LHCN-M2 (cell line): ENCODE measurements around the gene C11orf52. TPM values are rescaled to one million over a fixed set of nuclear protein-coding genes. Genes with fewer than 3 reads are reported as not detected.
A peak's percentile ranks its signal among the peaks of the same experiment; 100 is the strongest.
"Not testable (repeated sequence)": the region's sequence is repeated elsewhere in the genome, so short reads cannot be mapped to it uniquely, and the experiment has no call there.

Experiments
- DNase-seq: peaks from one replicate; pipeline ENCODE4 v3.0.0-alpha.2; 2012; ENCODE audit warnings: low read depth
- total RNA-seq: library from RNA; depleted of rRNA; stranded (reverse); fragments of >200 nt; gene quantifications from 2 replicates; pipeline ENCODE4 v1.2.3, GENCODE V29; 2014

The C11orf52 gene
- total RNA-seq, 1 experiment from 2014 or later: 2.1 TPM

GRCh38 chr11:111912535-111912934 is 6.2 kb upstream of the C11orf52 start, which contains the start of gene HSPB2:
TSS of gene HSPB2 (plus strand) at chr11:111912734. CDS start at chr11:111912830, 96 bp downstream.
- DNase-seq: no peak

GRCh38 chr11:111913031-111913861 is 5.5 kb upstream of the C11orf52 start:
- DNase-seq: peak; percentile 34

GRCh38 chr11:111913997-111914396 is 4.7 kb upstream of the C11orf52 start:
- DNase-seq: peak; percentile 78

- DNase-seq: no peak
Observed at GRCh38 chr11:111916768-111917167, 1.9 kb upstream of the C11orf52 start.

- DNase-seq: no peak
Observed at GRCh38 chr11:111917312-111917711, 1.4 kb upstream of the C11orf52 start.

- DNase-seq: no peak
Observed at GRCh38 chr11:111917788-111918187, 925 bp upstream of the C11orf52 start.

- DNase-seq: no peak
Observed at GRCh38 chr11:111920908-111921307, 2.2 kb downstream of the C11orf52 start.

- DNase-seq: no peak
Observed at GRCh38 chr11:111921541-111922230, 3.0 kb downstream of the C11orf52 start.

- DNase-seq: peak; percentile 82
Observed at GRCh38 chr11:111922803-111923202, 4.1 kb downstream of the C11orf52 start.

- DNase-seq: no peak
Observed at GRCh38 chr11:111923351-111923788, 4.7 kb downstream of the C11orf52 start.

- DNase-seq: no peak
Observed at GRCh38 chr11:111923951-111924350, 5.2 kb downstream of the C11orf52 start.

GRCh38 chr11:111925953-111926352 is 7.2 kb downstream of the C11orf52 start:
- no peak for DNase-seq

- DNase-seq: peak; percentile 94
Observed at GRCh38 chr11:111926505-111927391, 8.0 kb downstream of the C11orf52 start.

- DNase-seq: no peak
Observed at GRCh38 chr11:111930472-111930871, 11.8 kb downstream of the C11orf52 start.

- no peak for DNase-seq
Observed at GRCh38 chr11:111932611-111932950, 13.9 kb downstream of the C11orf52 start.

- DNase-seq: not testable (repeated sequence)
Observed at GRCh38 chr11:111933176-111933575, 14.5 kb downstream of the C11orf52 start.

- DNase-seq: no peak
Observed at GRCh38 chr11:111933872-111934271, 15.2 kb downstream of the C11orf52 start.

GRCh38 chr11:111934306-111934705 is 15.6 kb downstream of the C11orf52 start:
- DNase-seq: no peak

- no peak for DNase-seq
Observed at GRCh38 chr11:111935317-111936039, 16.8 kb downstream of the C11orf52 start.

- DNase-seq: no peak
Observed at GRCh38 chr11:111936040-111936540, 17.4 kb downstream of the C11orf52 start.

GRCh38 chr11:111937461-111937769 is 18.7 kb downstream of the C11orf52 start:
- DNase-seq: no peak
